HG03097 (cell line): ENCODE measurements around the gene HNRNPH3.

Source experiments
- ATAC-seq: cut with Tn5 transposase; IDR thresholded peaks from one replicate; pipeline ENCODE4 v1.9.1; 2021; ENCODE audit not compliant: unreplicated experiment, low FRiP score

The HNRNPH3 gene

GRCh38 chr10:68371604-68372003 is 39.7 kb downstream of the HNRNPH3 start:
- ATAC-seq, result no peak

DNA sequence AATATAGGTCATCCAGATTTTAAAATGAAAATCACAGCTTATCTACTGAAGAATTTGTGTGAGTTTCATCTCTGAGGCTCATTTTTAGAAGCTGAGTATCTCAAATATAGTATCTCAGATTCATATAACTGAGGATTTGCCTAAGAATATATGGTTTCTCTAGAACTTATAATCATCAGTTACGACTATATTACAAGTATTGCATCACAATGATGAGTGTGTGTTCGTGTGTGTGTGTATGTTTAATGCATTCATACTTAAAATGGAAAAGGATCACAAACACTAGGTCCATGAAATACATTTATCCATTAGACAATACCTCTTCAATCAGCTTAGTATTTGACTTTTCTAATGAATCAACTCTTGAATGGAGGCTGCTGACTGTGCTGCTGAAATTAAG is 53.9 kb downstream of the HNRNPH3 start:
- no peak for ATAC-seq
